ENCODE measurements around the gene P2RY6.

P2RY6 gene

DNA sequence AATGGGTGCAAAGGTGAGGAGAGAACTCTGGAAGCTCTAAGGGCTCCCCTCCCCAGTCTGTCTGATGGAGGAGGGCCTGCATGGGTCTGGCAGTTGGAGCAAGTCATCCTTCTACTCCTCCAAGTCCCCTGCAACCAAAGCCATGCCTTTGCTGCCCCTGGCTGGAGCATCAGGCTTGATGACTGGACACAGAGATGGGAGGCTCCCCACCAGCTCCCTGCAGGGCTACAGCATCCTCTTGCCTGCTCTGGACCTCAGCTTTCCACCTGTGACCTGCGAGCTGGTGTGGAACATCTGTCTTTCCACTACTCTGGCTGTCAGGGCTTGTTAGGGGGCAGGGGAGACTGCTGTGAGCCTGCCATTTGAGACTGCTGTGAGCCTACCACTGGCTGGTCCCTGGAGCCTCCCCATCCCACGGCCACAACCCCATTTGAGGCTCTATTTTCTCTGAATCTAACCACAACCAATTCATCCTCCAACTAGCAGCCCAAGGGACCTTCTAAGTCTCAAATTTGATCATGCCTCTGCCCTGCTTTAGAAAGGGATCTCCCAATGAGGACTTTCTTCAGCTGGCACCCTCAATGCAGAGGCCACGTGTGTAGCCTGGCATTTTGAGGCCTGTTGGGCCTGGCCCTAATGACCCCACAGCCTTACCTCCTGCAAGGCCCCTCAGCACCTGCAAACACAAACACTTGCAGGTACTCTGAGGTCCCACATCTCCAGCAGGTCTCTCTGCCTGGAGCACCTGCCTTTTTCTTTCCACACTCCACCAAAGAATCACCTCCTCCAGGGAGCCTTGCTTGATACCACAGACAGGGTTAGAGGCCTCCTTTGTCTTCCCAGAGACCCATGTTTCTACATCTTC, 9.9 kb downstream of the P2RY6 start:
- DNase-seq: no peak

DNA sequence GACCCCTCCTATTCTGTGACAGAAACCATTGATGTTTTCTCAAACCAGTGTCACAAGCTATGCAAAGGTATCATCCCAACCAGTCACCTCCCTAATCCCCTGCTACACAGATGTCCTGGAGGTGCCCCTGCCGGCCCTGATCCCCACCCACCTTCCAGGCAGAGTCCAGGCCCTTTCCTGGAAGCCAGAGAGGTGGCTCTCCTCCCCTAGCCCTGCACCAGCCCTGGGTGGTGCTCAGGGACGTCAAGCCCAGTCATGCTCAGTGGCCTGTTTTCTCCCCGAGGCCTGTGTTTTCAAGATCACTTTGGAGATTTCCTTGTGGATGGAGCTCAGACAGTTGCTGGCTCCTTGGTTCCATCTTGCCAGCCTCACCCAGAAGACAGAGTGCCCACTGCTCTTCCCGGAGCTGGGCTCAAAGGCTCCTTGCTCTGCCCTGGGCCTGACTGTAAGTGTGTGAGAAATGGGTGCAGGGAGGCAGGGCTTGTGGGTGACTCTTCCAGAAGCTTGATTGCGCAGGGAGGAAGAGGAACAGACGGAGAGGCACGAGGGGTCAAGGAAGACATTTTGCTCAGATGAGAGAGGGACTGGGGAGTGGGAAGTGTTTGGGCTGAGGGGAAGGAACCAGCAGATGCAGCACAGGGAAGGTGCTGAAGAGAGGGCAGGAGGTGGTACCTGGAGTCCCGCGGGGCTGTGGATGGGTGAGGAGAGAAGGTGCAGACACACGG, 11.3 kb downstream of the P2RY6 start:
- DNase-seq: no peak

DNA sequence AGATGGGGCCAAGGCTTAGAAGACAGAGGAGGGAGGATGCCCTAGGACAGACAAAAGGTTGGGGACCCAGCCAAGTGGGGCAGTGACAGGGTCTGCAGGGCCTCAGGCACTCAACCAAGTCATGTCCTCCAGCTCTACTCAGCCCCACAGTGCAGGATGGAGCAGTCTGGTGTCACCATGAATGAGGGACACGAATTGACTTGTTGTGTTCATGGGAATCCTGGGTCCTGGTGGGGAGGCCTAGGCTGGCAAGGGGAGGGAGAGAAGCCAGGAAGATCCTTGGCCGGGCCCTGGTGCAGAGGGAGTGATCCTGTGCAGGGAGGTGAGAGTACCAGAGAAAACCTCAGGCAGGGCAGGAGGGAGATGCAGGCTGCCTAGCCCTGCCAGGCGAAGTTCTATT, 12.0 kb downstream of the P2RY6 start:
- DNase-seq: no peak

DNA sequence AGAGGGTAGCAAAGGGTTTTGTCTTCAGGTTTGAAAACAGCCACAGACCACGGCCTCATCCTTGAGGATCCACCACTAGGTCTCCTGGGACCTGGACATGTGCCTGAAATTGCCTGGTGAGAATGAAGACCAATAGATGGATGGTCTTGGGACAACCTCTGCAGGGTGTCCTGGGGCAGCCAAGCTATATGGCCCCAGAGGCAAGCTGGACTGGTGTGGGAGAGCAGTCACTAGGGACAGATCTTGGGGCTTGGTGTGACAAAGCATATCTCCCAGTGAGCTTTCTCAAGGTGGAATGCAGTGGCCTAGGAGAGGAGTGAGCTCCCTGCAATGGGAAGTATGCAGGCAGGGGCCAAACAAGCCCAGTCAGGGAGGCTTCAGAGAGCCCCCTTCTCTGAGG, 13.6 kb downstream of the P2RY6 start:
- DNase-seq: no peak

- DNase-seq: no peak
Observed at GRCh38 chr11:73286240-73286810, 14.2 kb downstream of the P2RY6 start.

GRCh38 chr11:73287400-73288101, 15.4 kb downstream of the P2RY6 start:
- no peak for DNase-seq

DNA sequence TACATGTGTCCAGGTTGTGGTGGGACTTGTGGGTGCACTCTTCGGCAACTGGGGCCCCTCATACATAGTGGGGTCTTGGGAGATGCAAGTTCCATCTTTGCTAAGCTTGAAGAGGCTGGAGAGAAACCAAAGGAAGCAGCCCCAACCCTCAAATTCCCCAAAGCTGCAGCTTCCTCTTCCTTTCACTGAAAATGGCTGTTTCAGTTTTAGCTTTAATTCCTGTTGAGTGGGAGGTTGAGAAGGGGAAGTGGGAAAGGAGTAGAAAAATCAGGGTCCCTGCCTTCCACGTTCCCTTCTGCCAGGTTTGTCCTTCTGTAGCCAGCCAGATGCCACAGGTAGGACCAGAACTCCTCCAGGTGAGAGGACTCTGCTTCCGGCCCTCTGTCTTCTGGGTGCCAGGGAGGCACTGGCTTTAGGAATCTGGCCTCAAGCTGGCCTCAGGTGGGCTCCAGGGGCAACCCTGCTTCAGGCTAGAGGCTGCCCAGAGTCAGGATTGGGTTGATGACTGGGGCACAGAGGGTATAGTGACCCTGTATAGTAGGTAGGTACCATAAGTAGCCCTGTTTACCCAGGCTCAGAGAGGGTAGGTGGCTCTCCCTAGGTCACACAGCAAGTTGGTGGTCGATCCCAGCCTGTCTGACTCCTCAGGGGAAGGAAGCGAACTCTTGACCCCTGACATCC, 16.2 kb downstream of the P2RY6 start:
- no peak for DNase-seq

- peak; percentile 66 for DNase-seq
Observed at GRCh38 chr11:73288873-73289707, 17.0 kb downstream of the P2RY6 start.

DNA sequence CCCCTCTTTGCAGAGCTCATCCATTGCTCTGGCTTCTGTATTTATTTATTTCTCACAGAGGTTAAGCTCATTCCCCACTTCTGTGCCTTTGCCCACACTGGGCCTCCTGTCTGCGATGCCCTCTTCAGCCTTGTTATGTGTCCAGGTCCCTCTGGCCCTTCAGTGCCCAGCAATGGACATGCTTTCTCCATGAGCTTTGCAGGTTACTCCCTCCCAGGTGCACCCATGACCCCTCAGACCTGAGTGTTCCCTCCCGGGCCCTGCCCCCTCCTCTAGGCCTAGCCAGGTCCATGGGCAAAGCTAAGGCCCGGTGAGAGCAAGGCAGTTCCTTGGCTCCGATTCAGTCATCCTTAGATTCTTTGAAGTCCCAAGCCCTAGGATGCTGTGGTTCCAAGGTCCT, 18.4 kb downstream of the P2RY6 start:
- no peak for DNase-seq

DNA sequence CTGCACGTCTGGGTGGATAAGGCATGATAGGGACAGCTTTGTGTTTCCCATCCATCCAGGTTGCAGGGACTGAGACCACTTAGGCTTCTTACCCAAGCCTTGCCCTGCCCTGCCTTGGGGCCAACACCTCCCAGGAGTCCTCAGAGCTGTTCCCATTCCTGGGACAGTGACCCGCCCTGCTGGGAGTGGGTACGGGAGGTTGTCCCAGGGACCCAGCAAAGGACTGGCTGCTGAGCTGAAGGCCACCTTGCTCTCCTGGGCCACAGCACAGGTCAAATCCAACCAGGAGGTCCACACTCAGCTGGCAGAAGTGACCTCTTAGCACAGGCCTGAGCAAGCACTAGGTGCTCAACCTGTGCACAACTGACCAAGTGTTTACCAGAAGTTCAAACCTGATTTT, 19.1 kb downstream of the P2RY6 start:
- no peak for DNase-seq

- DNase-seq: no peak
Observed at GRCh38 chr11:73291781-73292524, 19.8 kb downstream of the P2RY6 start.

GRCh38 chr11:73292525-73292894, 20.4 kb downstream of the P2RY6 start:
- DNase-seq: no peak

DNA sequence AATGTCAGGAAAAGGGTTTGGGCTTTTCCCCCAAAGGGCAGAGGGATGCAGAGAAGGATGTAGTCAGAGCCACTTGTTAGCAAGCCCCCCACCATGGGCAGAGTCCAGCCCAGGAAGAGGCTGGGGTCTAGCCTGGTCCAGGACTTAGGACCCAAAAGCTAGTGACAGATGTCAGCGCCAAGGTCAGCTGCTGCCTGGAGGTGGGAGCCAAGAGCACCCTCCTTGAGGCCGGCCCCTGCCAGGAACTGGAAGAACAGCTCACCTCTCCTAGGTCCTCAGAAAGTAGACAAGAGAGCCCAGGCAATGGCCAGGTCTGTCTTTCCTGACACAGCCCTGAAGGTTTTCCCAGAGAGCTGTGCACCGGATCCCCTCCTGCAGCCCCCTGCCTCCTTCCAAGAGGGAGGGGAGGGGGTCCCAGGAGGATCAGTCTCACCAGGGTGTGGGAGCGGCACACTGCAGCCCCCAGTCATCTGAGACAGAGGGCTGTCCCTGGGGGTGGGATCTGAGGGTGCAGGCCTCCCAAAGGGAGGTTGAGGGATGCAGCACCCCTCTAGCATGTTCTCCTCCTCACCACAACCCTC, 21.3 kb downstream of the P2RY6 start:
- DNase-seq: no peak

DNA sequence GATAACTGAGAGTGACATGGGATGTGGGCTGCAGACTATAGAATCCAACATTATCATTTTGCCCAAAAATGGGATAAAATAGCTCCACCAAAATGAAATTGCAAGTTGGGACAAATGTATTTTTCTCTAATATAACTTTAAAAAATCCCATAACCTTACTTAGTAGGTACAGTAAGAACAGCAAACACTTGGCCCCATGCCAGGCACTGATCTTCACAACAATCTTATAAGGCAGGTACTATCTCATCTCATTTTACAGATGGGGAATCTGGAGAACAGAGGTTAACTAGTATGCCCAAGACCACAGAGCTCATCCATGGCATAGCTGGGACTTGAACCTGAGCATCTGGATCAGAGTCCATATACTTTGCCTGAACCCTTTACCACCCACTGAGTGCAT, 22.5 kb downstream of the P2RY6 start:
- DNase-seq: no peak

DNA sequence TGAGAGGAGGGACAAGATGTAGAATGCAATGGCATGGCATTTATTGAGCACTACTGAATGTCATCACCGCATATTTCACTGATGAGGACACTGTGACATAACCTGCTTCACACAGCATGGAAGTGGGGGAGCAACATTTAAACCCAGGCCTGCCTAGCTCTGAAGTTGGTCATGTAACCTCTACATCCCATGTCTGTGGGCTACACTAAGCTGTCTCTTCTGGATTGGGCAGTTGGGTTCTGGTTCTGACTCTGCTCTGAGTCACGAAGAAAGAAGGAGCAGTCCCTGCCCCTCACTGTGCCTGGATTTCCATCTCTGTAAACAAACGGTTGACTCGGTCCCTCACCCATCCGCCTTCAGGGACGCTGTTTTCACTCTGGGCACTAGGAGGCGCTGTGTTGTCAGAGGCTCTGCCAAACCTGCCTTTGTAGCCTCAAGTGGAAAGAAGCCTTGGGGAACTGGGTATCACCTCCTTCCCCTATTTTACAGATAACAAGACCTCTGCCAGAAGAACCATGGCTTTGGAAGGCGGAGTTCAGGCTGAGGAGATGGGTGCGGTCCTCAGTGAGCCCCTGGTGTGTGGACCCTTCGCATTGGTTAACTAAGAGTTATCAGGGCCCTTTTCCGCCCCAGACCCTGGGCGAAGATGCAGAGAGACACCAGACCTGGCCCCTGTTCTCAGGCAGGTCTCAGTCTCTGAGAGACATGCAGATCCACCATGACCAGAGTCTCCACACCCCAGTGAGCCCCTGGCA, 23.3 kb downstream of the P2RY6 start:
- peak; percentile 67 for DNase-seq

DNA sequence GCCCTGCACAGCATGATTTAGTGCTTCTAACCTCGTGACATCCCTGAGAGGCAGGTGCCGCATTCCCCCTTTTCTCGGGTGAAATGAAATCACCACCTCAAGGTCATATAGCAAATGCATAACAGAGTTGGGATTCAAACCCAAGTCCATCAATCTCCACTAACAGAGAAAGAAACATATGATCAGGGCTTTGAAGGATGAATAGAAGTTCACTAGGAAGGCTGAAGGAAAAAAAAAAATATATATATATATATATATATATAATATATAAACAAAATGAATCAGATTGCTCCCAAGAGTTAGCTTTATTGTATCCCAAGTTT, 23.8 kb downstream of the P2RY6 start:
- DNase-seq: no peak

- no peak for DNase-seq
Observed at GRCh38 chr11:73296501-73297230, 24.5 kb downstream of the P2RY6 start.

DNA sequence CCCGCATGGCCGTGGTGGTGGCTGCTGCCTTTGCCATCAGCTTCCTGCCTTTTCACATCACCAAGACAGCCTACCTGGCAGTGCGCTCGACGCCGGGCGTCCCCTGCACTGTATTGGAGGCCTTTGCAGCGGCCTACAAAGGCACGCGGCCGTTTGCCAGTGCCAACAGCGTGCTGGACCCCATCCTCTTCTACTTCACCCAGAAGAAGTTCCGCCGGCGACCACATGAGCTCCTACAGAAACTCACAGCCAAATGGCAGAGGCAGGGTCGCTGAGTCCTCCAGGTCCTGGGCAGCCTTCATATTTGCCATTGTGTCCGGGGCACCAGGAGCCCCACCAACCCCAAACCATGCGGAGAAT, 25.1 kb downstream of the P2RY6 start:
- DNase-seq: no peak

DNA sequence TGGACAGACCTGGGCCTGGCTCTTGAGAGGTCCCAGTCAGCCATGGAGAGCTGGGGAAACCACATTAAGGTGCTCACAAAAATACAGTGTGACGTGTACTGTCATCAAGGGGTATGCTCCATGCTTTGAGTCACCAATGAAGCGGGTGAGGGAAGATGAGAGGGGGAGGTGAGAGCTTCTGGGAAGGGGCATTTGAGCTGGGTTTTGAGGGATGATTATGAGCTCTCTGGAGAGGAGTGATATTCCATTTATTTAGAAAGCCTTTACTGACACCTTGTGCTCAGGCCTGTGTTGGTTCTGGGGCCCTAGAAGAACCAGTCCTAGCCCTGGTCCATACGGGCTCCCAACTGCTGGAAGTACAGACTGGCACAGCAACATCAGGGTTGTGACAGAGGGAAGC, 25.6 kb downstream of the P2RY6 start:
- DNase-seq: no peak

- DNase-seq: no peak
Observed at GRCh38 chr11:73298233-73298632, 26.1 kb downstream of the P2RY6 start.

Data from NCI-H1092 (cell line).